GM12878 (cell line): Measurements from ENCODE around the gene GATA3. TPM values are rescaled to one million over a fixed set of nuclear protein-coding genes. Genes with fewer than 3 reads are reported as not detected.

Source experiments
- ATAC-seq: fragments of 200-7000 bp; cut with Tn5 transposase; 3 replicates; pipeline ENCODE4 v1.9.1; 2020; ENCODE audit warnings: mild to moderate bottlenecking, moderate library complexity
- BruUV-seq: library from RNA; stranded (reverse); fragments of 400-500 nt; replicated peaks from 2 replicates; lab custom pipeline; 2021; lab: Mats Ljungman, UMichigan
- CTCF ChIA-PET: fragments of 300-600 bp; sonication (Branson Sonifier 250); formaldehyde crosslinking; extraction: SDS; loops from one replicate; lab custom pipeline; 2021; ENCODE audit warnings: inconsistent platforms; lab: Yijun Ruan, JAX
- POLR2A ChIA-PET: fragments of 350-600 bp; formaldehyde crosslinking; extraction: SDS; loops from one replicate; lab custom pipeline; 2021; ENCODE audit warnings: inconsistent platforms; lab: Charles Lee
- RAD21 ChIA-PET: fragments of 300-600 bp; sonication (Branson Sonifier 250); formaldehyde crosslinking; loops from one replicate; lab custom pipeline; 2023; ENCODE audit warnings: antibody characterized with exemption; ENCODE audit not compliant: unreplicated experiment; lab: Charles Lee
- SMC1A ChIA-PET: fragments of 300-600 bp; sonication (Branson Sonifier 250); formaldehyde crosslinking; loops from one replicate; lab custom pipeline; 2023; ENCODE audit not compliant: unreplicated experiment, uncharacterized antibody; lab: Charles Lee
- DNase-seq: peaks from one replicate; pipeline ENCODE4 v3.0.0-alpha.2; 2011; ENCODE audit warnings: low read depth, low spot score
- FAIRE-seq: peaks from 3 replicates; lab custom pipeline; 2011; peaks lifted over from hg19 to GRCh38; lab: Jason Lieb, UNC
- H2AFZ ChIP-seq: 2 replicates; pipeline ENCODE4 v1.6.0; 2011; ENCODE audit warnings: low read depth, low read length, control low read depth; ENCODE audit not compliant: control insufficient read depth
- H3K27ac ChIP-seq: 2 replicates; pipeline ENCODE4 v1.5.1; 2011; ENCODE audit warnings: control low read depth; ENCODE audit not compliant: control insufficient read depth, insufficient read depth
- H3K27me3 ChIP-seq, 2 experiments: replicated peaks in 1 of 2; 2 replicates each; pipeline versions ENCODE4 v1.6.0 to v1.6.1; 2011; ENCODE audit warnings: low read length in 1 of 2; ENCODE audit not compliant: control insufficient read depth in 2 of 2, insufficient read depth in 2 of 2
- H3K36me3 ChIP-seq, 2 experiments: 2 replicates each; pipeline ENCODE4 v1.5.1; 2011; ENCODE audit warnings: low read length in 1 of 2; ENCODE audit not compliant: control insufficient read depth in 2 of 2, insufficient read depth in 2 of 2
- H3K4me1 ChIP-seq: 2 replicates; pipeline ENCODE4 v1.6.1; 2011; ENCODE audit warnings: mild to moderate bottlenecking, low read length, moderate library complexity, mixed read lengths; ENCODE audit not compliant: control insufficient read depth, insufficient read depth
- H3K4me2 ChIP-seq: 2 replicates; pipeline ENCODE4 v1.6.0; 2011; ENCODE audit warnings: control low read depth; ENCODE audit not compliant: control insufficient read depth, insufficient read depth
- H3K4me3 ChIP-seq: fragments of 200-600 bp; sonication (generic); 2 replicates; pipeline ENCODE4 v1.5.1; 2016
- H3K79me2 ChIP-seq: 2 replicates; pipeline ENCODE4 v1.6.0; 2011; ENCODE audit warnings: low read length; ENCODE audit not compliant: control insufficient read depth, insufficient read depth
- H3K9ac ChIP-seq: 2 replicates; pipeline ENCODE4 v1.8.0; 2011; ENCODE audit warnings: low read length, control low read depth, mixed read lengths; ENCODE audit not compliant: control insufficient read depth, insufficient read depth
- H3K9me3 ChIP-seq: replicated peaks from 3 replicates; pipeline ENCODE4 v1.5.1; 2011; ENCODE audit warnings: mild to moderate bottlenecking, low read length; ENCODE audit not compliant: control insufficient read depth, insufficient read depth
- H4K20me1 ChIP-seq: 2 replicates; pipeline ENCODE4 v1.6.0; 2011; ENCODE audit not compliant: control insufficient read depth, insufficient read depth
- HDAC6 ChIP-seq: fragments of 200-600 bp; sonication (generic); IDR thresholded peaks from one replicate; pipeline ENCODE4 v1.8.0; 2017; ENCODE audit warnings: antibody characterized with exemption; ENCODE audit not compliant: unreplicated experiment
- IRF3 ChIP-seq: fragments of 450-650 bp; IDR thresholded peaks from 2 replicates; pipeline ENCODE4 v1.6.1; 2014; ENCODE audit warnings: mild to moderate bottlenecking
- PAX8 ChIP-seq: fragments of 450-650 bp; IDR thresholded peaks from 2 replicates; pipeline ENCODE4 v1.6.1; 2017; ENCODE audit warnings: mild to moderate bottlenecking, moderate library complexity
- WGBS: methylation state at CpG from one replicate; pipeline ENCODE4 v1.1.6; 2016; ENCODE audit warnings: low lambda C conversion rate; ENCODE audit not compliant: insufficient replicate concordance, insufficient coverage; ENCODE audit errors: missing lambda C conversion rate; 5-methylcytosine and 5-hydroxymethylcytosine counted together
- in situ Hi-C: fragments of 300-500 bp; cut with MboI; formaldehyde crosslinking; loops from 9 replicates; pipeline ENCODE4 v1.14.3; 2018; ENCODE audit warnings: mixed read lengths
- intact Hi-C: fragments of 100-400 bp; cut with micrococcal nuclease; formaldehyde crosslinking; loops from one replicate; pipeline ENCODE4 v1.14.2; 2022; ENCODE audit not compliant: unreplicated experiment
- polyA plus RNA-seq, 11 experiments: library from polyadenylated mRNA; depleted of rRNA in 4 of 11; unstranded in 6 of 11; stranded (reverse) in 5 of 11; fragments of >200 nt; fragmentation: Nextera tagmentation in 4 of 11; fragmentation: Illumina TruSeq in 1 of 11; extraction: Ambion mirVana in 4 of 11; extraction: Trizol in 1 of 11; gene quantifications; 1 replicate in 1 of 11; 2 replicates in 10 of 11; pipeline versions ENCODE4 v1.2.1 to v1.2.3, GENCODE V29; 2011 to 2016; ENCODE audit warnings: inconsistent platforms in 2 of 11, missing spikeins in 2 of 11, low read depth in 1 of 11
- total RNA-seq, 4 experiments: library from RNA; depleted of rRNA in 3 of 4; stranded (reverse); fragments of >200 nt in 3 of 4; fragmentation: Illumina TruSeq in 1 of 4; extraction: Trizol in 1 of 4; gene quantifications; 2 replicates each; pipeline versions ENCODE4 v1.2.1 to v1.2.3, GENCODE V29; 2013 to 2021
- TF ChIP-seq, protein P1 (sequence below), 3 experiments: IDR thresholded peaks in 2 of 3; conservative IDR thresholded peaks in 1 of 3; 2 replicates each; pipeline ENCODE4 v1.5.1; 2011; ENCODE audit warnings: low read depth in 3 of 3, low read length in 3 of 3, mild to moderate bottlenecking in 3 of 3, control low read depth in 2 of 3, moderate library complexity in 2 of 3, inconsistent platforms in 1 of 3, mixed read lengths in 1 of 3; ENCODE audit not compliant: control insufficient read depth in 2 of 3, insufficient read depth in 1 of 3; ENCODE audit errors: extremely low read depth in 1 of 3

Gene GATA3
- total and polyA plus RNA-seq, 10 of the 15 experiments (the other 5 are each of a cell fraction or from before 2014, with no cell fraction given): 0.08 to 0.80 (median 0.29) TPM

- TF ChIP-seq IRF3: no peak
These were observed 11.5 kb upstream of the GATA3 start (continued) for GRCh38 chr10:8042721-8043568.

- intact Hi-C loops: no loop called here
- POLR2A ChIA-PET: no interaction called here
These were observed 10.8 kb upstream of the GATA3 start for GRCh38 chr10:8043569-8044306.

More at GRCh38 chr10:8043569-8044306, 10.8 kb upstream of the GATA3 start:
- TF ChIP-seq PAX8: no peak
- no peak for TF ChIP-seq HDAC6
- TF ChIP-seq, protein P1, sequence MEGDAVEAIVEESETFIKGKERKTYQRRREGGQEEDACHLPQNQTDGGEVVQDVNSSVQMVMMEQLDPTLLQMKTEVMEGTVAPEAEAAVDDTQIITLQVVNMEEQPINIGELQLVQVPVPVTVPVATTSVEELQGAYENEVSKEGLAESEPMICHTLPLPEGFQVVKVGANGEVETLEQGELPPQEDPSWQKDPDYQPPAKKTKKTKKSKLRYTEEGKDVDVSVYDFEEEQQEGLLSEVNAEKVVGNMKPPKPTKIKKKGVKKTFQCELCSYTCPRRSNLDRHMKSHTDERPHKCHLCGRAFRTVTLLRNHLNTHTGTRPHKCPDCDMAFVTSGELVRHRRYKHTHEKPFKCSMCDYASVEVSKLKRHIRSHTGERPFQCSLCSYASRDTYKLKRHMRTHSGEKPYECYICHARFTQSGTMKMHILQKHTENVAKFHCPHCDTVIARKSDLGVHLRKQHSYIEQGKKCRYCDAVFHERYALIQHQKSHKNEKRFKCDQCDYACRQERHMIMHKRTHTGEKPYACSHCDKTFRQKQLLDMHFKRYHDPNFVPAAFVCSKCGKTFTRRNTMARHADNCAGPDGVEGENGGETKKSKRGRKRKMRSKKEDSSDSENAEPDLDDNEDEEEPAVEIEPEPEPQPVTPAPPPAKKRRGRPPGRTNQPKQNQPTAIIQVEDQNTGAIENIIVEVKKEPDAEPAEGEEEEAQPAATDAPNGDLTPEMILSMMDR (IDR thresholded peaks at IDR 0.05 in 2 of 3, conservative IDR thresholded peaks at IDR 0.05 in 1 of 3; ENCODE audit: control insufficient read depth in 2 of 3, extremely low read depth in 1 of 3, insufficient read depth in 1 of 3, low read depth in 3 of 3, low read length in 3 of 3): peak in 1 of 3 experiments; percentile 18; a peak in 2 of 6 replicates
- BruUV-seq: no TSS peak
- Histone ChIP-seq H3K4me2 (no peak overlapping the region), H4K20me1 (no peaks in the 10 kb centered on the region), H3K4me3 (no peak overlapping the region), H3K9me3 (no peaks in the 10 kb centered on the region), H3K36me3 (no peaks in the 10 kb centered on the region), H3K4me1 (peaks cover 3% of the 10 kb centered on the region), H2AFZ (no peak overlapping the region), H3K79me2 (no peaks in the 10 kb centered on the region), H3K9ac (no peak overlapping the region), H3K27me3 (peaks cover 25 to 44% of the 10 kb centered on the region in 2 experiments), H3K27ac (no peak overlapping the region)
- peak; percentile 28; the same call in 2 of the 3 replicates for ATAC-seq
- no peak for FAIRE-seq
- WGBS: 13% methylated on average over 23 of the region's 31 CpGs
- ChIA-PET SMC1A (no interaction called here), CTCF (no interaction called here), RAD21 (no interaction called here)
- DNase-seq: no peak
- in situ Hi-C loops: loop anchor here (25.0 kb wide), 1 partner anchor 1169 kb away; no protein-coding TSS in a partner anchor
